ENCODE measurements around the gene DUS1L.

GRCh38 chr17:82097919-82098168 lies 32.2 kb upstream of the DUS1L start:
- TF ChIP-seq CTCF (IDR thresholded peaks at IDR 0.05; ENCODE audit: borderline replicate concordance, extremely low read depth, low read length, poor library complexity, severe bottlenecking) (no peak), EZH2 (IDR thresholded peaks at IDR 0.05; ENCODE audit: borderline replicate concordance, low read depth, low read length, severe bottlenecking) (no peak)

Data from DND-41 (cell line).